Muscle layer of colon (tissue), 2 donors: ENCODE results near the gene SPACA6.
A peak's percentile ranks its signal among the peaks of the same experiment; 100 is the strongest.

Source experiments
- H3K27ac ChIP-seq: one replicate; pipeline ENCODE4 v1.7.0; 2013; ENCODE audit warnings: low read depth, mild to moderate bottlenecking, low read length, moderate library complexity
- H3K27me3 ChIP-seq, 2 donors: one replicate each; pipeline ENCODE4 v1.7.0; 2013; ENCODE audit warnings: low read length in 2 of 2, mild to moderate bottlenecking in 2 of 2; ENCODE audit not compliant: insufficient read depth in 2 of 2, control insufficient read depth in 1 of 2
- H3K36me3 ChIP-seq: one replicate; pipeline ENCODE4 v1.7.0; 2013; ENCODE audit warnings: mild to moderate bottlenecking, low read length; ENCODE audit not compliant: insufficient read depth
- H3K4me1 ChIP-seq: one replicate; pipeline ENCODE4 v1.7.0; 2013; ENCODE audit warnings: mild to moderate bottlenecking, low read length; ENCODE audit not compliant: insufficient read depth
- H3K4me3 ChIP-seq, 2 donors: one replicate each; pipeline ENCODE4 v1.7.0; 2013; ENCODE audit warnings: low read length in 2 of 2, low read depth in 1 of 2, mild to moderate bottlenecking in 1 of 2, moderate library complexity in 1 of 2
- H3K9ac ChIP-seq: one replicate; pipeline ENCODE4 v1.7.0; 2013; ENCODE audit warnings: low read length
- H3K9me3 ChIP-seq: one replicate; pipeline ENCODE4 v1.7.0; 2013; ENCODE audit warnings: mild to moderate bottlenecking, low read length
- donor health status: abdominal sarcoma.
- donor health status: Adenocarcinoma of cecum.

SPACA6 gene

DNA sequence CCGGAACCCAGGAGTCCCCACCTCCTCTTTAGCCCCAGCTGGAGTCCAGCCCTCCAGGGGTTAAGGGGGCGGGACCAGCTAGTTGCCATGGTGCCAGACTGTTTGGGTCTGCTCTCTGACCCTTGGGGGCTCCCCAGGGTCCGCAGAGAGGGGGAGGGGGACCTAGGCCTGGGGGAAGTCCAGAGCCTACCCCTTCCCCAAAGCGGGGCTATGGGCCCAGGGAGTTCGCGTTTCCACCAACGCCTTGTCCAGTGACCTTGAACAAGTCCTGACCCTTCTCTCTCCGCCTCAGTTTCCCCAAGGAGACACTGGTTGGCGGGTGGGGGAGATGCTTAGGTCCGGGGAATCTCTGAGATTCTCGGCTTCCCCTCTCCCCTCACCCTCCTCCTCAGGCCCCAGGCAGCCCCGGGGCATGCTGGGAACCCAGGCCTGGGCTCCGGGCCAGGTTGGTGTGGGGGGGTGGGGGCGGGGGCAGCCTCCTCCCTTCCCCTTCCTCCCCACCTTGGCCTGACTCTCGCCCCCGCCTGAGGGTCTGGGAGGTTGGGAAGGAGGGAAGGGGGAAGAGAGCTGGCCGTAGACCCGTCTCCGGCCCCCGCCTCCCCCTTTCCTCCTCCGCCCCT lies 2.6 kb upstream of the SPACA6 start:
- Histone ChIP-seq H3K9me3 (no peaks in the 10 kb centered on the region), H3K27ac (peak overlapping the region; percentile 95), H3K9ac (peak overlapping the region; percentile 83), H3K36me3 (peaks cover 28% of the 10 kb centered on the region), H3K4me1 (peaks cover 43% of the 10 kb centered on the region), H3K27me3 (no peaks in the 10 kb centered on the region), H3K4me3 (peak overlapping the region; percentile 70 to 95)

DNA sequence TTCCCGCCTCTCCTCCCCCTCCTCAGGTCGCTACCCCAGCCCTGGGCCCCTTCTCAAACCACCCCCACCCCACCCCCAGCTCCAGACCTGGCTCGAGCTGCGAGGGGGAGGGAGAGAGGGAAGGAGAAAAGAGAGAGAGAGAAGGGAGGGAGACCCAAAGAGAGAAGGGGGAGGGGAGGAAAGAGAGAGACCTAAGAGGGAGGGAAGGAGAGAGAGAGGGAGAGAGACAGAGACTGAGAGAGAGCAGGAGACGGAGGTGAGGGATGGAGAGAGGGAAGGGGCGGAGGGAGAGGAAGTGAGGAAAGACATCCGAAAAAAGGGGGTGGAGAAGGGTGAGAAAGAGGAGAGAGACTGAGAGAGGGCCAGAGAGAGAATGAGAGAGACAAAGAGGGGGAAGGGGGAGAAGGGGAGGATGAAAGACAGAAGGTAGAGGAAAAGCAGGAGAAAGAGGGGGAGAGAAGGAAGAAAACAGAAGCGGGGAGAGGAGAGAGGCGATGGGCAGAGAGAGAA lies 2.0 kb upstream of the SPACA6 start:
- peak overlapping the region; percentile 70 to 95 for H3K4me3 ChIP-seq
- peaks cover 30% of the 10 kb centered on the region for H3K36me3 ChIP-seq
- H3K9me3 ChIP-seq: no peaks in the 10 kb centered on the region
- peak overlapping the region; percentile 74 for H3K9ac ChIP-seq
- no peaks in the 10 kb centered on the region for H3K27me3 ChIP-seq
- H3K27ac ChIP-seq: peak overlapping the region; percentile 95
- H3K4me1 ChIP-seq: peaks cover 43% of the 10 kb centered on the region

DNA sequence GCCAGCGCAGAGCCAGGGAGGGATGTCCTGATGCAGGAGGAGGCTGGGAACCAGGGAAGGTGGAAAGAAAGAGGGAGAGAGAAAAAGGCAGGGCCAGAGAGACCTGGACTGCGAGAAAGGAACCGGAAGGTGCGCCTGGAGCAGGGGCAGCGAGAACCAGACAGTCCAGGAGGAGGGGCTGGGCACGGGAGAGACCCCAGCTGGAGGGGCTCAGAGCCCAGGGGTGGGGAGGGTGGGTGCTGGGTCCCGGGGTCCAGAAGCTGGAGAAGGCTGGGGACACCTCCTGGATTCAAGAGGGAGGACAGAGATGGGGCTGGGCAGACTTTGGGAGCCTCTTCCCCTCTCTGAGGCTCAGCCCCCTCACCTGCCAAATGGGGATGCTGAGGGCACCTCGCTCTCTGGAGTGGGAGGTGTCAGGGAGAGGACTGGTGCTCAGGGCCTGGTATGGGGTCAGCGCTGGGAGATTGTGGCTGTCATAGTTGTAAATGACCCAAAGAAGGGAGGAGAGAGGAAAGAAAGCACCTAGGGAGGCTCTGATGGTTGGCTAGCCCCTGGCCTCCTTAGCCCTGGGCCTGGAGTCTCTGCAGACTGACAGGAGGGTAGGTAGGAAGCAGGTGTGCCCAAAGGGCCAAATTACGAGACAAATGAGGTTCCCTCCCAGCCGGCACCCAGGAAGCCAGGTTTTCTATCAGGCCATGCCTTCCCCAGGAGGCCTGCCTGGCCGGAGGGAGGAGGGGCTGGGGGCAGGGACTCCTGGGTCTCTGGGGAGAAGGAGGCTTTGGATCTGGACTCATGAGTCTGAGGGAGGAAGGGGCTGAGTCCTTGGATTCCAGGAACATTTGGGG lies 1.3 kb upstream of the SPACA6 start:
- Histone ChIP-seq H3K36me3 (peaks cover 32% of the 10 kb centered on the region), H3K4me1 (peaks cover 43% of the 10 kb centered on the region), H3K9ac (peak overlapping the region; percentile 74), H3K9me3 (no peaks in the 10 kb centered on the region), H3K27ac (peak overlapping the region; percentile 95), H3K27me3 (no peaks in the 10 kb centered on the region), H3K4me3 (peak overlapping the region; percentile 70 to 95)

DNA sequence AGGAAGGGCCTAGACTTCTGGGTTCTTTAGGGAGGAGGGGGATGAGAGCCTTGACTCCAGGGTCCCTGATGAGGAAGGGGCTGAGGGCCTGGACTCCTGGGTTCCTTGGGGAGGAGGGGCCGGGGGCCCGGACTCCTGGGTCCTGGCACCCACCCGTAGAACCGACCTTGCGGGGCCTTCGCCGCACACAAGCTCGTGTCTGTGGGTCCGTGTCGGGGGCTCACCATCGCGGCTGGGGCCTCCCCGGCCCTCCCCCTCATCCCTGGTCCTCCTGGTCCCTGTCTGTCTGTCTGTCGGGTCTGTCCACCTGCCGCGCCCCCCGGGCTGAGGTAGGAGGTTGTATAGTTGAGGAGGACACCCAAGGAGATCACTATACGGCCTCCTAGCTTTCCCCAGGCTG lies 662 bp upstream of the SPACA6 start:
- Histone ChIP-seq H3K36me3 (peaks cover 38% of the 10 kb centered on the region), H3K4me3 (peak overlapping the region; percentile 16 to 95), H3K27ac (peak overlapping the region; percentile 35), H3K9ac (peak overlapping the region; percentile 36), H3K27me3 (no peaks in the 10 kb centered on the region), H3K9me3 (no peaks in the 10 kb centered on the region), H3K4me1 (peaks cover 37% of the 10 kb centered on the region)

DNA sequence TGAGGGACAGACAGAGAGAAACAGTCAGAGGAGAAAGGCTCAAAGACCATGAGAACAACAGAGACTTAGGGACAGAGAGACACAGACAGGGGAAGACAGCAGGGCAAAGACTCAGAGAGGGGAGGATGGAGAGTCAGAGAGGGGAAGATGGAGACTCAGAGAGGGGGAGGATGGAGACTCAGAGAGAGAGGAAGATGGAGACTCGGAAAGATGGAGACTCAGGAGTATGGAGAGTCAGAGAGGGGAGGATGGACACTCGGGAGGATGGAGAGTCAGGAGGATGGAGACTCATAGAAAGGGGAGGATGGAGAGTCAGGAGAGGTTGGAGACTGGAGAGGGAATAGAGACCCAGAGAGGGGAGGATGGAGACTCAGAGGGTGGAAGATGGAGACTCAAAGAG lies 689 bp downstream of the SPACA6 start:
- H3K27me3 ChIP-seq: no peaks in the 10 kb centered on the region
- peaks cover 46% of the 10 kb centered on the region for H3K36me3 ChIP-seq
- no peak overlapping the region for H3K27ac ChIP-seq
- no peaks in the 10 kb centered on the region for H3K9me3 ChIP-seq
- peak overlapping the region; percentile 19 for H3K9ac ChIP-seq
- H3K4me3 ChIP-seq: no peak overlapping the region
- peaks cover 26% of the 10 kb centered on the region for H3K4me1 ChIP-seq

DNA sequence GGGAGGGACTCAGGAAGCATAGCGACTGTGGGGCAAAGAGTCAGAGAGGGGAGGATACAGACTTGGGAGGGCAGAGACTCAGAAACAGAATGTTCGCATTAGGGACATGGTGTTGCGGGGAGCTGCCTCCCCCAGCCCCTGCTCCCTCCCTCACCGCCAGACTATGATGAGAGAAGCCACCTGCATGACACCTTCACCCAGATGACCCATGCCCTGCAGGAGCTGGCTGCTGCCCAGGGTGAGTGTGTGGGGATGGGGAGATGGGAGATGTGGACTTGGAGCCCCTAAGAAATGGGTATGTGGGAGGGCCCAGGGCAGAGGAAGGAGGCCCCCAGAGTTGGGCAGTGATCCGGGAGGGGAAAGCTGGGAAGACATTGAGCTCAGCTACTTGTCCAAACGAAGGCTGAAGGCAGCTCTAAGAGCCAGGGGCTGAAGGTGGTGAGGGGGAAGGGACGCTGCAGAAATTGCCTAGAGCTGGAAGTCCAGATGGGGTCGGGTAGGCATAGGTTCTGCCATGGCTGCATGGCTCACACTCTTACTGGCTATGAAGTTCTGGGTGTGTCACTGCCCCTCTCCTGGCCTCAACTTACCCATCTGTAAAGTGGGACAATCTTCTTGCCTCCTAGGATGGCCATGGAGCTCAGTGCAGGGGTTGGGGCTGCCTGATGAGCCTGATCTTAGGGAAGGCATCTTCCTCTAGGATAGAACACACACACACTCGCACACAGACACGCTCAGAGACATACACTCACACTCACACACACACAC lies 1.4 kb downstream of the SPACA6 start:
- Histone ChIP-seq H3K9ac (no peak overlapping the region), H3K9me3 (no peaks in the 10 kb centered on the region), H3K4me1 (peaks cover 26% of the 10 kb centered on the region), H3K27ac (no peak overlapping the region), H3K36me3 (peaks cover 52% of the 10 kb centered on the region), H3K4me3 (no peak overlapping the region), H3K27me3 (no peaks in the 10 kb centered on the region)

DNA sequence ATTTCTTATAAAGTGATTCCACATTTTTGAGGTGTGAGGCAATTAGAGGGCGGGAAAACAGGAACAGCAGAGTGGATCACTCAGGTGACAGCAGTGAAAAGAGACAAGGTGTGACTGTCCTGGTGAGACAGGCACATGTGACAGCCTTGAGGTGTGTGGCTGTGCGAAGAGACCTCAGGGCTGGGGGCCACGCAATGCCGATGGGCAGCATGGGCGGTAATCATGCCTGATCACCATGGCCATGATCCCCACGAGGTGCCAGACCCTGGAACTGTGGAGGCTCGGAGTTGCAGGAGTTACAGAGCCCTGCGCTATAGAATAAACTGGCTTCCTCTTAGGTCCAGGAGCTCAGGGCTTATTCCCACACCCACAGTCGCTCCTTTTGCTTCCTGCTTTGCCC lies 2.0 kb downstream of the SPACA6 start:
- H3K36me3 ChIP-seq: peaks cover 55% of the 10 kb centered on the region
- H3K9me3 ChIP-seq: no peaks in the 10 kb centered on the region
- H3K4me1 ChIP-seq: peaks cover 26% of the 10 kb centered on the region
- no peak overlapping the region for H3K27ac ChIP-seq
- no peak overlapping the region for H3K4me3 ChIP-seq
- H3K27me3 ChIP-seq: no peaks in the 10 kb centered on the region
- no peak overlapping the region for H3K9ac ChIP-seq

DNA sequence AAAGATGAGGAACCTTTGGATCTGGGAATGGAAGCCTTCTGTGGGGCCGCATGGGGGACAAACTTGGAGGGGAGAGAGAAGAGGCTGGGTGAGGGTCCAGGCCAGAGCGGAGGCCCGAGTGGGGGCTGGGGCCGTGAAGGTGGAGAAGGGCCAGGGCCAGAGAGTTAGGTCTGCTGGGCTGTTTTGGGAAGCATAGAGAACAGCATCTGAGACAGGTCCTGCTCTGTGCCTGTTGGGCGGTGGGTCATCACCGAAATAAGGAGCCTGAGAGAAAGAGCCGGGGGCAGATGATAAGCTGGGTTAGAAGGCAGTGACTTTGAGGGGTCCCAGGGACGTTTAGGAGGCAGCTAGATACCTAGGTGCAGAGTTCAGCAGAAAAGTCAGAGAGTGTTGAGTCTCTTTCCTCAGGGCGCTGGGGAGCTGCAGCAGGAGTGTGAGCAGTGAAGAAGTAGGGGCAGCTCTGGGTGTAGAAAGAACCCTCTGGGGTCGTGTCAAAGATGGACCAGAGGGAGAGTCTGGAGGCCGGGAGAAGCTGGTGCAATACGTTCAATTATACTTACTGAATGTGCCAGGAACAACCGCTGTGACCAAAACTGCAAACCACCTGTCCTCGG lies 2.7 kb downstream of the SPACA6 start:
- H3K36me3 ChIP-seq: peaks cover 55% of the 10 kb centered on the region
- no peaks in the 10 kb centered on the region for H3K9me3 ChIP-seq
- H3K9ac ChIP-seq: no peak overlapping the region
- no peak overlapping the region for H3K4me3 ChIP-seq
- H3K27me3 ChIP-seq: no peaks in the 10 kb centered on the region
- no peak overlapping the region for H3K27ac ChIP-seq
- H3K4me1 ChIP-seq: peaks cover 26% of the 10 kb centered on the region

DNA sequence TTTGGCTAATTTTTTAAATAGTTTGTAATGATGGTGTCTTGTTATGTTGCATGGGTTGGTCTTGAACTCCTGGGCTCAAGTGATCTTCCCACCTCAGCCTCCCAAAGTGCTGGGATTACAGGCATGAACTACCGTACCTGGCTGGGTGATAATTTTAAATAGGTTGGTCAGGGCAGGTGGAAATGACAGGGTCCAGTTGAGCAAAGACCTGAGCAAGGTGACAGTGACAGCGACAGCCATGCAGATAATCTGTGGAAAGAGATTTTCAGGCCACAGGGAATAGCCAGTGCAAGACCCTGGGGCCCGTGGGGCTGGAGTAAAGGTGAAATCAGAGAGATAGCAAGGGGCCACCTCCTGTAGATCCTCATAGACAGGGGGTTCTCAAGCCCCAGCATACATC lies 3.5 kb downstream of the SPACA6 start:
- H3K9me3 ChIP-seq: no peaks in the 10 kb centered on the region
- H3K27me3 ChIP-seq: no peaks in the 10 kb centered on the region
- peaks cover 55% of the 10 kb centered on the region for H3K36me3 ChIP-seq
- H3K4me1 ChIP-seq: peaks cover 26% of the 10 kb centered on the region
- no peak overlapping the region for H3K4me3 ChIP-seq
- no peak overlapping the region for H3K27ac ChIP-seq
- no peak overlapping the region for H3K9ac ChIP-seq

DNA sequence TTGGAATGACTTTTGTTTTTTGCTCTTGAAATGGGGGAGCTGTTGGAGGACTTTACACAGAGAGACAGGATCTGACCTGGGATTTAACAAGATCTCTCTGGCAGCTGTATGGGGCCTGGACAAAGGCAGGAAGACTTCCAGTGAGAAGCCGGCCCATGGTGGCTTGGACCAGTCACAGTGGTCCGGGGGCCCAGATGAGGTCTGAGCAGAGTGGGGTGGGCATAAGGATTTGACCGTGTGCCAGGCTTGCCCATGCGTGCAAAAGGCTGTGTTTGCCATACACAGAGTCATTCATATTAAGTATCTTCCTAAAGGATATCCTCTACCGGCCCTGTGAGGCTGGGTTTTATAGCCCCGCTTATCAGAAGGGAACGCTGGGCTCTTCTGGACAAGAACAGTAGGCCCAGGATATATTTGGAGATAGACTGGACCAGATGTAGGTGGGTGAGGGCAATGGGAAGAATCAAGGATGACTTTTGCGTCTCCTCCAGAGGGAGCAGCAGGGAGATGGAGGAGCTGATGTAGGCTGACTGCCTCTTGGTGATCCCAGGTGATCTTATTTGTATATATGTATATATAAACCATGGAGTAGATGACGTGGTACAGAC lies 4.1 kb downstream of the SPACA6 start:
- H3K27ac ChIP-seq: no peak overlapping the region
- peaks cover 55% of the 10 kb centered on the region for H3K36me3 ChIP-seq
- H3K4me1 ChIP-seq: peaks cover 23% of the 10 kb centered on the region
- H3K4me3 ChIP-seq: no peak overlapping the region
- no peaks in the 10 kb centered on the region for H3K9me3 ChIP-seq
- H3K9ac ChIP-seq: no peak overlapping the region
- no peaks in the 10 kb centered on the region for H3K27me3 ChIP-seq
